GM23338 (cell line): ENCODE data around the gene AKAP13. TPM values are rescaled to one million over a fixed set of nuclear protein-coding genes. Genes with fewer than 3 reads are reported as not detected.

Experiments
- ATAC-seq: fragments of 200-7000 bp; cut with Tn5 transposase; 3 replicates; pipeline ENCODE4 v1.9.1; 2020
- DNase-seq: peaks from one replicate; pipeline ENCODE4 v3.0.0-alpha.2; 2015; ENCODE audit warnings: low spot score
- H2AFZ ChIP-seq: fragments of 200-600 bp; sonication (generic); 2 replicates; pipeline ENCODE4 v1.8.0; 2016; ENCODE audit warnings: antibody characterized with exemption, mild to moderate bottlenecking, moderate library complexity
- H3F3A ChIP-seq: fragments of 200-600 bp; sonication (generic); replicated peaks from 2 replicates; pipeline ENCODE4 v1.8.0; 2017; ENCODE audit warnings: antibody characterized with exemption, mixed run types, low read depth
- H3K27ac ChIP-seq: fragments of 200-600 bp; sonication (generic); 2 replicates; pipeline ENCODE4 v1.6.1; 2016; ENCODE audit warnings: low read depth
- H3K27me3 ChIP-seq: fragments of 200-600 bp; sonication (generic); 2 replicates; pipeline ENCODE4 v1.8.0; 2016; ENCODE audit warnings: mild to moderate bottlenecking, mixed run types, moderate library complexity; ENCODE audit not compliant: insufficient read depth
- H3K36me3 ChIP-seq: fragments of 200-600 bp; sonication (generic); 2 replicates; pipeline ENCODE4 v1.8.0; 2016; ENCODE audit warnings: mild to moderate bottlenecking; ENCODE audit not compliant: insufficient read depth
- H3K4me1 ChIP-seq: fragments of 200-600 bp; sonication (generic); 2 replicates; pipeline ENCODE4 v1.8.0; 2016; ENCODE audit warnings: mild to moderate bottlenecking, moderate library complexity; ENCODE audit not compliant: insufficient read depth
- H3K4me2 ChIP-seq: fragments of 200-600 bp; sonication (generic); 2 replicates; pipeline ENCODE4 v1.7.1; 2017; ENCODE audit warnings: mixed run types
- H3K4me3 ChIP-seq: fragments of 200-600 bp; sonication (generic); 2 replicates; pipeline ENCODE4 v1.6.1; 2016; ENCODE audit warnings: mixed run types
- H3K79me2 ChIP-seq: fragments of 200-600 bp; sonication (generic); replicated peaks from 2 replicates; pipeline ENCODE4 v1.8.0; 2017; ENCODE audit warnings: mild to moderate bottlenecking; ENCODE audit not compliant: insufficient read depth
- H3K9me2 ChIP-seq: fragments of 200-600 bp; sonication (generic); 2 replicates; pipeline ENCODE4 v1.8.0; 2017; ENCODE audit not compliant: insufficient read depth
- H4K20me1 ChIP-seq: fragments of 200-600 bp; sonication (generic); replicated peaks from 2 replicates; pipeline ENCODE4 v1.8.0; 2017; ENCODE audit warnings: mild to moderate bottlenecking; ENCODE audit not compliant: insufficient read depth
- H3K27ac Mint-ChIP-seq: 2 replicates; pipeline ENCODE4 v1.8.0; 2020; ENCODE audit warnings: inconsistent platforms, mild to moderate bottlenecking, moderate library complexity, mixed read lengths
- H3K27me3 Mint-ChIP-seq: 3 replicates; pipeline ENCODE4 v1.8.0; 2022; ENCODE audit warnings: low read depth, mild to moderate bottlenecking, moderate library complexity, mixed read lengths, inconsistent platforms; ENCODE audit not compliant: insufficient read depth, poor library complexity
- H3K36me3 Mint-ChIP-seq: 3 replicates; pipeline ENCODE4 v1.8.0; 2021; ENCODE audit warnings: low read depth, mild to moderate bottlenecking, inconsistent platforms, moderate library complexity, mixed read lengths
- H3K4me1 Mint-ChIP-seq: 3 replicates; pipeline ENCODE4 v1.8.0; 2020; ENCODE audit warnings: mild to moderate bottlenecking, inconsistent platforms, mixed read lengths
- H3K4me3 Mint-ChIP-seq: 3 replicates; pipeline ENCODE4 v1.8.0; 2021; ENCODE audit warnings: moderate library complexity, mild to moderate bottlenecking, inconsistent platforms, mixed read lengths
- H3K9me3 Mint-ChIP-seq: 3 replicates; pipeline ENCODE4 v1.8.0; 2020; ENCODE audit warnings: moderate library complexity, mild to moderate bottlenecking, inconsistent platforms, mixed read lengths
- CREB1 ChIP-seq: fragments of 250-450 bp; sonication (Bioruptor Pico); IDR thresholded peaks from 2 replicates; pipeline ENCODE4 v1.5.0; 2020; ENCODE audit warnings: low read depth, mild to moderate bottlenecking, moderate library complexity
- EZH2 ChIP-seq: fragments of 200-600 bp; sonication (generic); IDR thresholded peaks from one replicate; pipeline ENCODE4 v1.8.0; 2017; ENCODE audit warnings: antibody characterized with exemption, mild to moderate bottlenecking, low read depth; ENCODE audit not compliant: unreplicated experiment
- NANOG ChIP-seq: IDR thresholded peaks from 2 replicates; pipeline ENCODE4 v1.6.1; 2016; ENCODE audit warnings: antibody characterized with exemption, borderline replicate concordance
- POLR2AphosphoS5 ChIP-seq: IDR thresholded peaks from 2 replicates; pipeline ENCODE4 v1.6.1; 2016; ENCODE audit warnings: antibody characterized with exemption, low read depth
- REST ChIP-seq: IDR thresholded peaks from one replicate; pipeline ENCODE4 v1.6.1; 2018; ENCODE audit warnings: antibody characterized with exemption; ENCODE audit not compliant: unreplicated experiment
- STAT1 ChIP-seq: IDR thresholded peaks from one replicate; pipeline ENCODE4 v1.6.1; 2016; ENCODE audit warnings: antibody characterized with exemption; ENCODE audit not compliant: unreplicated experiment
- ZNF331 ChIP-seq: fragments of 250-450 bp; sonication (Bioruptor Pico); IDR thresholded peaks from 2 replicates; pipeline ENCODE4 v1.5.0; 2020; ENCODE audit warnings: low read depth, mild to moderate bottlenecking, moderate library complexity
- polyA plus RNA-seq: library from polyadenylated mRNA; unstranded; fragments of >200 nt; fragmentation: Nextera tagmentation; extraction: Ambion mirVana; gene quantifications from 2 replicates; pipeline ENCODE4 v1.2.1, GENCODE V29; 2016
- total RNA-seq: library from RNA; depleted of rRNA; stranded (reverse); fragments of >200 nt; shearing (Covaris generic); gene quantifications from 2 replicates; pipeline ENCODE4 v1.2.3, GENCODE V29; 2014
- TF ChIP-seq, protein P1 (sequence below): fragments of 250-450 bp; sonication (Bioruptor Pico); IDR thresholded peaks from 2 replicates; pipeline ENCODE4 v1.5.0; 2020; ENCODE audit warnings: mild to moderate bottlenecking, moderate library complexity

The AKAP13 gene
- total and polyA plus RNA-seq, 2 experiments from 2014 or later: 46.2 to 60.7 TPM

DNA sequence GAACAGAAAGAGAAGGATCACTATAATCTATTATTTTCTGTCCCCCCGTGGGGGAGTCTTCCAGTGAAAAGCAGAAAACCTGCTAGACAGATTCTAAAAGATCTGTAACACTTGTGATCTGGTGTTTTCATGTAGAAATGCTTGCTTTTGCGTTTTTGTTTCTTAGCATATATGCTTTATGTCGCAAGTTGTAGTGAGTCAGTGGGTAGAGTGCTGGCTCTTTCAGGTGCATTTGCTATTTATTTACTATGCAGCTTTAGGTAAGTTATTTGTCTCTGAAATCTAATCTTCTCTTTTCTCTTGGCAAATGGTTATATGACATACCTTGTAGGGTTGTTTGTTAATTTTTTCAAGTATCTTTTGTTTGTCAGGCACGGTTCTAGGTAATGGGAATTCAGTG lies 9.4 kb downstream of the AKAP13 start:
- Histone ChIP-seq H4K20me1 (peaks cover 30% of the 10 kb centered on the region), H3K27ac (no peak overlapping the region), H3K4me1 (peaks cover 39% of the 10 kb centered on the region), H3K27me3 (no peaks in the 10 kb centered on the region), H2AFZ (no peak overlapping the region), H3K4me3 (no peak overlapping the region), H3K79me2 (peaks cover 100% of the 10 kb centered on the region), H3K36me3 (no peaks in the 10 kb centered on the region), H3F3A (no peaks in the 10 kb centered on the region), H3K4me2 (no peak overlapping the region), H3K9me2 (no peaks in the 10 kb centered on the region)
- Mint-ChIP-seq H3K36me3 (no peaks in the 10 kb centered on the region; the same call in 2 of the 3 replicates), H3K9me3 (no peaks in the 10 kb centered on the region), H3K27ac (no peak overlapping the region), H3K4me3 (no peak overlapping the region), H3K27me3 (no peaks in the 10 kb centered on the region), H3K4me1 (peaks cover 22% of the 10 kb centered on the region)
- ATAC-seq: no peak
- TF ChIP-seq REST (no peak), CREB1 (CRISPR knock-in tag) (no peak), ZNF331 (CRISPR knock-in tag) (no peak), STAT1 (no peak), EZH2 (no peak), NANOG (no peak)
- DNase-seq: no peak

DNA sequence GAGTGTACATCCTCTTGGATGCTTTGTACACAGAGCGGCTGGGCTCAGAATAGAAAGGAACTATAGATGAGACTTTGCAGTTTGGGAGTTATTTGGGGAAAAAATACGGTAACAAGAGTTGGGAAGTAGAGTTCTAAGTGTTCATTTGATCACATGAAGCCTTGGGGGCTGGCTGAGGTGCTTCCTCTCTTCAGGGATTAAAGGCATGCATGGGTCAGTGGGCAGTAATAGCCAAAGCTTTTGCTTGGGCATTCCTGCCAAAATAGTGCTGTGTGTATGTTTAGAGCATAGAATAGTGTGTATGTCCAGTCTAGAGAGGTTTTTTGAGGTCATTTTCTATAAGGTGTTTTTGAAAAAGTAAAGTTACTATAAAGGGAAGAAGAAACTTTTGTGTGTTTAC lies 12.8 kb downstream of the AKAP13 start:
- TF ChIP-seq REST (no peak), NANOG (no peak), CREB1 (CRISPR knock-in tag) (no peak), POLR2AphosphoS5 (no peak)
- TF ChIP-seq, protein P1, sequence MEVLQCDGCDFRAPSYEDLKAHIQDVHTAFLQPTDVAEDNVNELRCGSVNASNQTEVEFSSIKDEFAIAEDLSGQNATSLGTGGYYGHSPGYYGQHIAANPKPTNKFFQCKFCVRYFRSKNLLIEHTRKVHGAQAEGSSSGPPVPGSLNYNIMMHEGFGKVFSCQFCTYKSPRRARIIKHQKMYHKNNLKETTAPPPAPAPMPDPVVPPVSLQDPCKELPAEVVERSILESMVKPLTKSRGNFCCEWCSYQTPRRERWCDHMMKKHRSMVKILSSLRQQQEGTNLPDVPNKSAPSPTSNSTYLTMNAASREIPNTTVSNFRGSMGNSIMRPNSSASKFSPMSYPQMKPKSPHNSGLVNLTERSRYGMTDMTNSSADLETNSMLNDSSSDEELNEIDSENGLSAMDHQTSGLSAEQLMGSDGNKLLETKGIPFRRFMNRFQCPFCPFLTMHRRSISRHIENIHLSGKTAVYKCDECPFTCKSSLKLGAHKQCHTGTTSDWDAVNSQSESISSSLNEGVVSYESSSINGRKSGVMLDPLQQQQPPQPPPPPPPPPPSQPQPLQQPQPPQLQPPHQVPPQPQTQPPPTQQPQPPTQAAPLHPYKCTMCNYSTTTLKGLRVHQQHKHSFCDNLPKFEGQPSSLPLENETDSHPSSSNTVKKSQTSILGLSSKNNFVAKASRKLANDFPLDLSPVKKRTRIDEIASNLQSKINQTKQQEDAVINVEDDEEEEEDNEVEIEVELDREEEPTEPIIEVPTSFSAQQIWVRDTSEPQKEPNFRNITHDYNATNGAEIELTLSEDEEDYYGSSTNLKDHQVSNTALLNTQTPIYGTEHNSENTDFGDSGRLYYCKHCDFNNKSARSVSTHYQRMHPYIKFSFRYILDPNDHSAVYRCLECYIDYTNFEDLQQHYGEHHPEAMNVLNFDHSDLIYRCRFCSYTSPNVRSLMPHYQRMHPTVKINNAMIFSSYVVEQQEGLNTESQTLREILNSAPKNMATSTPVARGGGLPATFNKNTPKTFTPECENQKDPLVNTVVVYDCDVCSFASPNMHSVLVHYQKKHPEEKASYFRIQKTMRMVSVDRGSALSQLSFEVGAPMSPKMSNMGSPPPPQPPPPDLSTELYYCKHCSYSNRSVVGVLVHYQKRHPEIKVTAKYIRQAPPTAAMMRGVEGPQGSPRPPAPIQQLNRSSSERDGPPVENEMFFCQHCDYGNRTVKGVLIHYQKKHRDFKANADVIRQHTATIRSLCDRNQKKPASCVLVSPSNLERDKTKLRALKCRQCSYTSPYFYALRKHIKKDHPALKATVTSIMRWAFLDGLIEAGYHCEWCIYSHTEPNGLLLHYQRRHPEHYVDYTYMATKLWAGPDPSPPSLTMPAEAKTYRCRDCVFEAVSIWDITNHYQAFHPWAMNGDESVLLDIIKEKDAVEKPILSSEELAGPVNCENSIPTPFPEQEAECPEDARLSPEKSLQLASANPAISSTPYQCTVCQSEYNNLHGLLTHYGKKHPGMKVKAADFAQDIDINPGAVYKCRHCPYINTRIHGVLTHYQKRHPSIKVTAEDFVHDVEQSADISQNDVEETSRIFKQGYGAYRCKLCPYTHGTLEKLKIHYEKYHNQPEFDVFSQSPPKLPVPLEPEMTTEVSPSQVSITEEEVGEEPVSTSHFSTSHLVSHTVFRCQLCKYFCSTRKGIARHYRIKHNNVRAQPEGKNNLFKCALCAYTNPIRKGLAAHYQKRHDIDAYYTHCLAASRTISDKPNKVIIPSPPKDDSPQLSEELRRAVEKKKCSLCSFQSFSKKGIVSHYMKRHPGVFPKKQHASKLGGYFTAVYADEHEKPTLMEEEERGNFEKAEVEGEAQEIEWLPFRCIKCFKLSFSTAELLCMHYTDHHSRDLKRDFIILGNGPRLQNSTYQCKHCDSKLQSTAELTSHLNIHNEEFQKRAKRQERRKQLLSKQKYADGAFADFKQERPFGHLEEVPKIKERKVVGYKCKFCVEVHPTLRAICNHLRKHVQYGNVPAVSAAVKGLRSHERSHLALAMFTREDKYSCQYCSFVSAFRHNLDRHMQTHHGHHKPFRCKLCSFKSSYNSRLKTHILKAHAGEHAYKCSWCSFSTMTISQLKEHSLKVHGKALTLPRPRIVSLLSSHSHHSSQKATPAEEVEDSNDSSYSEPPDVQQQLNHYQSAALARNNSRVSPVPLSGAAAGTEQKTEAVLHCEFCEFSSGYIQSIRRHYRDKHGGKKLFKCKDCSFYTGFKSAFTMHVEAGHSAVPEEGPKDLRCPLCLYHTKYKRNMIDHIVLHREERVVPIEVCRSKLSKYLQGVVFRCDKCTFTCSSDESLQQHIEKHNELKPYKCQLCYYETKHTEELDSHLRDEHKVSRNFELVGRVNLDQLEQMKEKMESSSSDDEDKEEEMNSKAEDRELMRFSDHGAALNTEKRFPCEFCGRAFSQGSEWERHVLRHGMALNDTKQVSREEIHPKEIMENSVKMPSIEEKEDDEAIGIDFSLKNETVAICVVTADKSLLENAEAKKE (CRISPR knock-in tag): no peak
- Histone ChIP-seq H2AFZ (no peak overlapping the region), H3K4me1 (peaks cover 43% of the 10 kb centered on the region), H4K20me1 (peaks cover 28% of the 10 kb centered on the region), H3K4me2 (0 out of 2 replicates have a peak overlapping the region, but pooled peaks have one; percentile 45), H3K36me3 (no peaks in the 10 kb centered on the region), H3K4me3 (no peak overlapping the region), H3F3A (no peaks in the 10 kb centered on the region), H3K27ac (no peak overlapping the region), H3K27me3 (no peaks in the 10 kb centered on the region), H3K9me2 (no peaks in the 10 kb centered on the region), H3K79me2 (peaks cover 100% of the 10 kb centered on the region)
- Mint-ChIP-seq H3K4me3 (no peak overlapping the region), H3K27ac (peak overlapping the region; percentile 41), H3K4me1 (peaks cover 26% of the 10 kb centered on the region), H3K27me3 (no peaks in the 10 kb centered on the region), H3K36me3 (no peaks in the 10 kb centered on the region), H3K9me3 (no peaks in the 10 kb centered on the region)
- ATAC-seq (no peak; the same call in 2 of the 3 replicates), DNase-seq (no peak)
